ENCODE measurements around the gene MEGF6.

MEGF6 gene

GRCh38 chr1:3540876-3541275, 70.4 kb downstream of the MEGF6 start:
- DNase-seq (ENCODE audit: low read depth) = no peak

- DNase-seq (ENCODE audit: low read depth) = no peak
Observed at GRCh38 chr1:3539707-3540425, 71.4 kb downstream of the MEGF6 start.

- DNase-seq (ENCODE audit: low read depth) = no peak
Observed at GRCh38 chr1:3537359-3537758, 73.9 kb downstream of the MEGF6 start.

- no peak for DNase-seq (ENCODE audit: low read depth)
Observed at GRCh38 chr1:3536420-3537195, 74.7 kb downstream of the MEGF6 start.

GRCh38 chr1:3535732-3536131, 75.6 kb downstream of the MEGF6 start:
- no peak for DNase-seq (ENCODE audit: low read depth)

GRCh38 chr1:3534803-3535637, 76.3 kb downstream of the MEGF6 start:
- no peak for DNase-seq (ENCODE audit: low read depth)

GRCh38 chr1:3533067-3534048, 78.0 kb downstream of the MEGF6 start:
- DNase-seq (ENCODE audit: low read depth) = no peak

- no peak for DNase-seq (ENCODE audit: low read depth)
Observed at GRCh38 chr1:3531928-3532327, 79.4 kb downstream of the MEGF6 start.

GRCh38 chr1:3530926-3531818, 80.1 kb downstream of the MEGF6 start:
- DNase-seq (ENCODE audit: low read depth) = peak; percentile 39

GRCh38 chr1:3530086-3530925, 81.0 kb downstream of the MEGF6 start:
- DNase-seq (ENCODE audit: low read depth) = no peak

- DNase-seq (ENCODE audit: low read depth) = no peak
Observed at GRCh38 chr1:3529099-3529729, 82.1 kb downstream of the MEGF6 start.

GRCh38 chr1:3527774-3528173, 83.5 kb downstream of the MEGF6 start:
- DNase-seq (ENCODE audit: low read depth) = no peak

- no peak for DNase-seq (ENCODE audit: low read depth)
Observed at GRCh38 chr1:3525551-3526482, 85.5 kb downstream of the MEGF6 start.

GRCh38 chr1:3524556-3525203, 86.6 kb downstream of the MEGF6 start:
- DNase-seq (ENCODE audit: low read depth) = no peak

GRCh38 chr1:3523980-3524379, 87.3 kb downstream of the MEGF6 start:
- no peak for DNase-seq (ENCODE audit: low read depth)

GRCh38 chr1:3522564-3523265, 88.6 kb downstream of the MEGF6 start:
- DNase-seq (ENCODE audit: low read depth) = no peak

GRCh38 chr1:3522112-3522511, 89.2 kb downstream of the MEGF6 start:
- no peak for DNase-seq (ENCODE audit: low read depth)

Data from stromal cell of bone marrow (primary cell).